Fibroblast of lung (primary cell): ENCODE measurements around the gene KCNMA1. TPM values are rescaled to one million over a fixed set of nuclear protein-coding genes. Genes with fewer than 3 reads are reported as not detected.

Source experiments
- DNase-seq, 2 donors: peaks; one replicate each; pipeline versions ENCODE4 v3.0.0 to v3.0.0-alpha.2; 2010; ENCODE audit warnings: low read depth in 2 of 2
- H2AFZ ChIP-seq: 2 replicates; pipeline ENCODE4 v1.5.1; 2012; ENCODE audit warnings: low read length, control low read depth, inconsistent platforms
- H3K27ac ChIP-seq: 2 replicates; pipeline ENCODE4 v1.5.1; 2011; ENCODE audit warnings: low read length, control low read depth; ENCODE audit not compliant: insufficient read depth
- H3K27me3 ChIP-seq: 2 replicates; pipeline ENCODE4 v1.5.1; 2011; ENCODE audit warnings: mild to moderate bottlenecking, low read length; ENCODE audit not compliant: control insufficient read depth, insufficient read depth
- H3K36me3 ChIP-seq: 2 replicates; pipeline ENCODE4 v1.5.1; 2011; ENCODE audit warnings: low read length; ENCODE audit not compliant: control insufficient read depth, insufficient read depth
- H3K4me1 ChIP-seq: 2 replicates; pipeline ENCODE4 v1.5.1; 2011; ENCODE audit warnings: low read length; ENCODE audit not compliant: control insufficient read depth, insufficient read depth; ENCODE audit errors: extremely low read depth
- H3K4me2 ChIP-seq: 2 replicates; pipeline ENCODE4 v1.5.1; 2011; ENCODE audit warnings: low read length, control low read depth; ENCODE audit not compliant: insufficient read depth; ENCODE audit errors: extremely low read depth
- H3K4me3 ChIP-seq, 4 experiments: fragments of 200-600 bp in 1 of 4; sonication (generic) in 1 of 4; replicated peaks in 1 of 4; 2 replicates each; pipeline ENCODE4 v1.5.1; 2011 to 2016; ENCODE audit warnings: low read length in 4 of 4, low read depth in 3 of 4, mild to moderate bottlenecking in 3 of 4, control low read depth in 2 of 4, inconsistent platforms in 1 of 4, mixed read lengths in 1 of 4; ENCODE audit not compliant: insufficient read depth in 1 of 4; ENCODE audit errors: control extremely low read depth in 1 of 4
- H3K79me2 ChIP-seq: 2 replicates; pipeline ENCODE4 v1.5.1; 2012; ENCODE audit warnings: mild to moderate bottlenecking, low read length, inconsistent platforms; ENCODE audit not compliant: control insufficient read depth, insufficient read depth
- H3K9ac ChIP-seq: 2 replicates; pipeline ENCODE4 v1.5.1; 2011; ENCODE audit warnings: mild to moderate bottlenecking, low read length, control low read depth; ENCODE audit not compliant: insufficient read depth
- H3K9me3 ChIP-seq: 2 replicates; pipeline ENCODE4 v1.5.1; 2012; ENCODE audit warnings: low read depth, low read length; ENCODE audit not compliant: control insufficient read depth, insufficient read depth
- H4K20me1 ChIP-seq: 2 replicates; pipeline ENCODE4 v1.5.1; 2011; ENCODE audit warnings: low read length; ENCODE audit not compliant: control insufficient read depth, insufficient read depth; ENCODE audit errors: extremely low read depth
- EZH2 ChIP-seq: IDR thresholded peaks from 2 replicates; pipeline ENCODE4 v1.5.1; 2012; ENCODE audit warnings: low read length, control low read depth, mild to moderate bottlenecking; ENCODE audit errors: missing control alignments
- polyA plus RNA-seq, 2 donors: library from polyadenylated mRNA; depleted of rRNA in 1 of 2; stranded (reverse) in 1 of 2; unstranded in 1 of 2; fragments of >200 nt; gene quantifications; 2 replicates each; pipeline ENCODE4 v1.2.1, GENCODE V29; 2011 to 2012; ENCODE audit warnings: missing spikeins in 1 of 2
- total RNA-seq: library from RNA; depleted of rRNA; stranded (reverse); fragments of >200 nt; gene quantifications from 2 replicates; pipeline ENCODE4 v1.2.1, GENCODE V29; 2014
- TF ChIP-seq, protein P1 (sequence below), 2 donors: IDR thresholded peaks in 1 of 2; conservative IDR thresholded peaks in 1 of 2; 1 replicate in 1 of 2; 2 replicates in 1 of 2; pipeline ENCODE4 v1.5.1; 2011 to 2012; ENCODE audit warnings: low read length in 2 of 2, control low read depth in 1 of 2, inconsistent platforms in 1 of 2, low read depth in 1 of 2, mild to moderate bottlenecking in 1 of 2

KCNMA1 gene
- total and polyA plus RNA-seq, 2 donors (not counting 1 experiment from before 2014, with no cell fraction given) = 31.0 to 138 TPM

GRCh38 chr10:77518241-77518909, 119.2 kb downstream of the KCNMA1 start:
- Histone ChIP-seq H2AFZ (no peak overlapping the region), H3K9ac (no peak overlapping the region), H3K4me3 (no peak overlapping the region), H4K20me1 (no peaks in the 10 kb centered on the region), H3K27ac (no peak overlapping the region), H3K4me1 (peaks cover 8% of the 10 kb centered on the region), H3K79me2 (peaks cover 4% of the 10 kb centered on the region), H3K4me2 (no peak overlapping the region), H3K27me3 (no peaks in the 10 kb centered on the region), H3K36me3 (no peaks in the 10 kb centered on the region), H3K9me3 (no peaks in the 10 kb centered on the region)
- DNase-seq = no peak
- TF ChIP-seq EZH2 = no peak
- TF ChIP-seq, protein P1, sequence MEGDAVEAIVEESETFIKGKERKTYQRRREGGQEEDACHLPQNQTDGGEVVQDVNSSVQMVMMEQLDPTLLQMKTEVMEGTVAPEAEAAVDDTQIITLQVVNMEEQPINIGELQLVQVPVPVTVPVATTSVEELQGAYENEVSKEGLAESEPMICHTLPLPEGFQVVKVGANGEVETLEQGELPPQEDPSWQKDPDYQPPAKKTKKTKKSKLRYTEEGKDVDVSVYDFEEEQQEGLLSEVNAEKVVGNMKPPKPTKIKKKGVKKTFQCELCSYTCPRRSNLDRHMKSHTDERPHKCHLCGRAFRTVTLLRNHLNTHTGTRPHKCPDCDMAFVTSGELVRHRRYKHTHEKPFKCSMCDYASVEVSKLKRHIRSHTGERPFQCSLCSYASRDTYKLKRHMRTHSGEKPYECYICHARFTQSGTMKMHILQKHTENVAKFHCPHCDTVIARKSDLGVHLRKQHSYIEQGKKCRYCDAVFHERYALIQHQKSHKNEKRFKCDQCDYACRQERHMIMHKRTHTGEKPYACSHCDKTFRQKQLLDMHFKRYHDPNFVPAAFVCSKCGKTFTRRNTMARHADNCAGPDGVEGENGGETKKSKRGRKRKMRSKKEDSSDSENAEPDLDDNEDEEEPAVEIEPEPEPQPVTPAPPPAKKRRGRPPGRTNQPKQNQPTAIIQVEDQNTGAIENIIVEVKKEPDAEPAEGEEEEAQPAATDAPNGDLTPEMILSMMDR (conservative IDR thresholded peaks at IDR 0.05 in 1 of 2, IDR thresholded peaks at IDR 0.05 in 1 of 2; ENCODE audit: low read depth in 1 of 2, low read length in 2 of 2) = no peak

GRCh38 chr10:77516575-77516974, 121.0 kb downstream of the KCNMA1 start:
- no peak overlapping the region for H3K4me2 ChIP-seq
- TF ChIP-seq, protein P1 (conservative IDR thresholded peaks at IDR 0.05 in 1 of 2, IDR thresholded peaks at IDR 0.05 in 1 of 2; ENCODE audit: low read depth in 1 of 2, low read length in 2 of 2) = no peak
- no peak for TF ChIP-seq EZH2
- no peak overlapping the region for H2AFZ ChIP-seq
- no peaks in the 10 kb centered on the region for H4K20me1 ChIP-seq
- no peak overlapping the region for H3K9ac ChIP-seq
- no peaks in the 10 kb centered on the region for H3K27me3 ChIP-seq
- H3K27ac ChIP-seq = no peak overlapping the region
- H3K9me3 ChIP-seq = no peaks in the 10 kb centered on the region
- H3K79me2 ChIP-seq = peaks cover 4% of the 10 kb centered on the region
- no peaks in the 10 kb centered on the region for H3K36me3 ChIP-seq
- DNase-seq = no peak
- H3K4me1 ChIP-seq = peaks cover 16% of the 10 kb centered on the region
- no peak overlapping the region for H3K4me3 ChIP-seq

DNA sequence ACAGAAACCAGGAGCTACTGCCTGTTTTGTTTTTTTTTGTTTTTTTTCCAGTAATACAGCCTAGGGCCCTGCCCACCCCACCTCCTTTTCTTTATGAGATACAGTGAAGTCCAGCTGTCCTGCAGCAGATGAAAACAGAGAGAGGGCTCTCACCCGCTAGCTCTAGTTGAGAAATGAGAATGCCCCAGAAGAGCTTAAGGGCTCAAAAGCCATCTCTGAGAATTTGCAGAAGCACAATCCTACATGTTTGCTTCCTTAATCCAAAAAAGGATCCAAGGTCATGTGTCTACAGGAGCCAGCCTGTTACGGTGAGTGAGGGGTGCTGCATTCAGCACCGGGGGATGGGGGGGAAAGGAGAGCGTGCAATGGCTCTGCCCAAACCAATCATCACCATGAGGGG, 122.7 kb downstream of the KCNMA1 start:
- Histone ChIP-seq H3K79me2 (peaks cover 6% of the 10 kb centered on the region), H3K4me2 (no peak overlapping the region), H3K36me3 (no peaks in the 10 kb centered on the region), H3K4me3 (no peak overlapping the region), H3K9me3 (no peaks in the 10 kb centered on the region), H2AFZ (no peak overlapping the region), H3K27me3 (no peaks in the 10 kb centered on the region), H4K20me1 (no peaks in the 10 kb centered on the region), H3K4me1 (peaks cover 21% of the 10 kb centered on the region), H3K27ac (no peak overlapping the region), H3K9ac (no peak overlapping the region)
- no peak for DNase-seq
- TF ChIP-seq EZH2 = no peak
- TF ChIP-seq, protein P1 (conservative IDR thresholded peaks at IDR 0.05 in 1 of 2, IDR thresholded peaks at IDR 0.05 in 1 of 2; ENCODE audit: low read depth in 1 of 2, low read length in 2 of 2) = no peak
